A549 treated with AZD9567 at 1 μM for 4 hours (cell line): ENCODE data around the gene RESF1. TPM values are rescaled to one million over a fixed set of nuclear protein-coding genes. Genes with fewer than 3 reads are reported as not detected.

Experiments used
- total RNA-seq: library from RNA; stranded (reverse); fragments of 200-300 nt; extraction: Qiagen RNA extraction; gene quantifications from 5 replicates; pipeline ENCODE4 v1.2.3, GENCODE V29; 2022; ENCODE audit not compliant: insufficient read depth

RESF1 gene
- total RNA-seq = 15.3 to 20.5 TPM (median 18.0 TPM) in 5 replicates

GRCh38 chr12:31959161-31959700 is at the start of gene RESF1:
RESF1 (plus strand) TSS chr12:31959415; CDS start chr12:31980956, 21,541 bp downstream.

Other genes starting within 250 kb of the RESF1 start
- gene AMN1, start 230.4 kb upstream of the RESF1 start, total RNA-seq = 8.3 to 11.3 TPM (median 9.8 TPM) in 5 replicates
- gene BICD1, start 147.4 kb downstream of the RESF1 start, total RNA-seq = 12.0 to 15.7 TPM (median 14.0 TPM) in 5 replicates